Endothelial cell of umbilical vein (primary cell): Measurements from ENCODE around the gene USPL1. TPM values are rescaled to one million over a fixed set of nuclear protein-coding genes. Genes with fewer than 3 reads are reported as not detected.

ENCODE experiments used
- BruUV-seq: library from RNA; stranded (reverse); fragments of 400-500 nt; replicated peaks from 2 replicates; lab custom pipeline; 2021; lab: Mats Ljungman, UMichigan
- CTCF ChIA-PET: fragments of 300-600, 350-600 bp; sonication (Branson Sonifier 250); formaldehyde crosslinking; loops from one replicate; lab custom pipeline; 2021; ENCODE audit warnings: antibody characterized with exemption, inconsistent platforms; lab: Charles Lee
- POLR2A ChIA-PET: fragments of 300-600, 350-600 bp; sonication (Branson Sonifier 250); formaldehyde crosslinking; loops from one replicate; lab custom pipeline; 2021; ENCODE audit warnings: antibody characterized with exemption, inconsistent platforms; lab: Charles Lee
- DNase-seq: peaks from one replicate; pipeline ENCODE4 v3.0.0-alpha.2; 2011; ENCODE audit warnings: low read depth, low spot score
- FAIRE-seq: peaks from 2 replicates; lab custom pipeline; 2011; peaks lifted over from hg19 to GRCh38; lab: Jason Lieb, UNC
- H2AFZ ChIP-seq: 2 replicates; pipeline ENCODE4 v1.6.0; 2012; ENCODE audit warnings: low read depth, low read length, control low read depth, inconsistent platforms
- H3K27ac ChIP-seq: 2 replicates; pipeline ENCODE4 v1.5.1; 2011; ENCODE audit warnings: low read depth, mild to moderate bottlenecking, control low read depth, low read length, moderate library complexity; ENCODE audit not compliant: insufficient read depth
- H3K27me3 ChIP-seq, 2 experiments: 2 replicates each; pipeline versions ENCODE4 v1.6.0 to v1.6.1; 2011; ENCODE audit warnings: low read length in 2 of 2, mixed read lengths in 1 of 2; ENCODE audit not compliant: control insufficient read depth in 2 of 2, insufficient read depth in 2 of 2
- H3K36me3 ChIP-seq, 2 experiments: 2 replicates in 1 of 2; 3 replicates in 1 of 2; pipeline ENCODE4 v1.5.1; 2011; ENCODE audit warnings: low read length in 2 of 2, mild to moderate bottlenecking in 1 of 2, moderate library complexity in 1 of 2; ENCODE audit not compliant: control insufficient read depth in 2 of 2, insufficient read depth in 2 of 2; ENCODE audit errors: extremely low read depth in 1 of 2
- H3K4me1 ChIP-seq: 3 replicates; pipeline ENCODE4 v1.5.1; 2011; ENCODE audit warnings: mild to moderate bottlenecking, low read length; ENCODE audit not compliant: control insufficient read depth, insufficient read depth; ENCODE audit errors: extremely low read depth
- H3K4me2 ChIP-seq: 2 replicates; pipeline ENCODE4 v1.6.1; 2011; ENCODE audit warnings: low read length, control low read depth, mixed read lengths; ENCODE audit not compliant: insufficient read depth
- H3K4me3 ChIP-seq, 3 experiments: fragments of 200-600 bp in 1 of 3; sonication (generic), shearing (Covaris generic) in 1 of 3; replicated peaks in 1 of 3; 2 replicates each; pipeline ENCODE4 v1.5.1; 2011 to 2016; ENCODE audit warnings: control low read depth in 3 of 3, low read length in 3 of 3, mild to moderate bottlenecking in 2 of 3, inconsistent platforms in 1 of 3, low read depth in 1 of 3, moderate library complexity in 1 of 3; ENCODE audit not compliant: insufficient read depth in 1 of 3
- H3K79me2 ChIP-seq: 2 replicates; pipeline ENCODE4 v1.6.0; 2012; ENCODE audit warnings: low read length, inconsistent platforms; ENCODE audit not compliant: control insufficient read depth, insufficient read depth
- H3K9ac ChIP-seq: replicated peaks from 2 replicates; pipeline ENCODE3; 2011; ENCODE audit warnings: low read length, control low read depth; ENCODE audit not compliant: insufficient read depth; ENCODE audit errors: extremely low read depth
- H3K9me1 ChIP-seq: replicated peaks from 3 replicates; pipeline ENCODE4 v1.6.0; 2011; ENCODE audit warnings: mild to moderate bottlenecking, low read length; ENCODE audit not compliant: control insufficient read depth, insufficient read depth; ENCODE audit errors: extremely low read depth
- H3K9me3 ChIP-seq: replicated peaks from 2 replicates; pipeline ENCODE4 v1.5.1; 2012; ENCODE audit warnings: low read length, inconsistent platforms; ENCODE audit not compliant: control insufficient read depth, insufficient read depth
- H4K20me1 ChIP-seq: replicated peaks from 2 replicates; pipeline ENCODE3; 2011; ENCODE audit warnings: mild to moderate bottlenecking, low read length; ENCODE audit not compliant: control insufficient read depth, insufficient read depth; ENCODE audit errors: extremely low read depth
- CTCF ChIP-seq, 2 donors: IDR thresholded peaks; 1 replicate in 1 of 2; 2 replicates in 1 of 2; pipeline ENCODE4 v1.5.1; 2011; ENCODE audit warnings: low read length in 2 of 2, mild to moderate bottlenecking in 2 of 2, moderate library complexity in 2 of 2, control low read depth in 1 of 2, inconsistent platforms in 1 of 2, low read depth in 1 of 2; ENCODE audit not compliant: insufficient read depth in 1 of 2; ENCODE audit errors: extremely low read depth in 1 of 2
- EZH2 ChIP-seq: IDR thresholded peaks from 2 replicates; pipeline ENCODE4 v1.6.1; 2012; ENCODE audit warnings: borderline replicate concordance, low read depth, mild to moderate bottlenecking, moderate library complexity, low read length, inconsistent platforms; ENCODE audit not compliant: severe bottlenecking
- FOS ChIP-seq: IDR thresholded peaks from 2 replicates; pipeline ENCODE4 v1.6.1; 2011; ENCODE audit warnings: mild to moderate bottlenecking, low read length, moderate library complexity, borderline replicate concordance; ENCODE audit not compliant: insufficient read depth
- GATA2 ChIP-seq: IDR thresholded peaks from 2 replicates; pipeline ENCODE4 v1.7.0; 2011; ENCODE audit warnings: low read depth, mild to moderate bottlenecking, moderate library complexity, mixed read lengths, low read length; ENCODE audit not compliant: insufficient read length, insufficient read depth
- JUN ChIP-seq: IDR thresholded peaks from 2 replicates; pipeline ENCODE4 v1.6.1; 2011; ENCODE audit warnings: borderline replicate concordance, low read depth; ENCODE audit not compliant: insufficient read length, insufficient read depth
- MAX ChIP-seq: IDR thresholded peaks from 2 replicates; pipeline ENCODE4 v1.6.1; 2011; ENCODE audit not compliant: insufficient read depth, insufficient read length
- MYC ChIP-seq: IDR thresholded peaks from one replicate; pipeline ENCODE4 v1.6.1; 2011; ENCODE audit warnings: mild to moderate bottlenecking, low read depth, low read length
- POLR2AphosphoS5 ChIP-seq: IDR thresholded peaks from 2 replicates; pipeline ENCODE4 v1.6.1; 2012; ENCODE audit warnings: low read depth, mild to moderate bottlenecking, control low read depth, low read length, moderate library complexity; ENCODE audit not compliant: insufficient read depth
- dilution Hi-C: fragments of 300-500 bp; cut with MboI; formaldehyde crosslinking; loops from one replicate; pipeline ENCODE4 v1.15.0; 2019; ENCODE audit warnings: low sequenced_read_pairs; ENCODE audit not compliant: extremely low pct_ligation_motif_present
- intact Hi-C: fragments of 100-400 bp; cut with micrococcal nuclease; formaldehyde crosslinking; loops from one replicate; pipeline ENCODE4 v1.10.0; 2022
- polyA plus RNA-seq, 4 experiments: library from polyadenylated mRNA; depleted of rRNA in 3 of 4; stranded (reverse) in 3 of 4; unstranded in 1 of 4; fragments of >200 nt; gene quantifications; 2 replicates each; pipeline versions ENCODE4 v1.2.1 to v1.2.3, GENCODE V29; 2011 to 2012; ENCODE audit warnings: missing spikeins in 1 of 4
- total RNA-seq: library from RNA; stranded (reverse); gene quantifications from 2 replicates; pipeline ENCODE4 v1.2.3, GENCODE V29; 2021

USPL1 gene
- total and polyA plus RNA-seq, 2 donors (not counting 3 experiments of a cell fraction or from before 2014, with no cell fraction given) = 14.6 to 21.0 TPM

GRCh38 chr13:30696278-30697176 lies 78.8 kb downstream of the USPL1 start:
- peaks cover 28% of the 10 kb centered on the region for H3K4me1 ChIP-seq
- no peak for FAIRE-seq
- H3K9me3 ChIP-seq = no peaks in the 10 kb centered on the region
- dilution Hi-C loops = loop anchor here (25.0 kb wide), 1 partner anchor 91 kb away; no protein-coding TSS in a partner anchor
- TF ChIP-seq MAX = no peak
- no peak for TF ChIP-seq EZH2
- no peak for TF ChIP-seq POLR2AphosphoS5
- TF ChIP-seq GATA2 = no peak
- no peak for TF ChIP-seq JUN
- TF ChIP-seq CTCF (IDR thresholded peaks at IDR 0.05; ENCODE audit: extremely low read depth in 1 of 2, insufficient read depth in 1 of 2, low read depth in 1 of 2, low read length in 2 of 2) = no peak
- TF ChIP-seq FOS = no peak
- TF ChIP-seq MYC = no peak
- BruUV-seq = no TSS peak
- H3K9me1 ChIP-seq = no peaks in the 10 kb centered on the region
- no peaks in the 10 kb centered on the region for H3K79me2 ChIP-seq
- no peaks in the 10 kb centered on the region for H4K20me1 ChIP-seq
- peak overlapping the region; percentile 91 for H2AFZ ChIP-seq
- no peak overlapping the region for H3K27ac ChIP-seq
- CTCF ChIA-PET = interaction anchor here (0.6 to 1.4 kb wide), 6 partner anchors 12 to 348 kb away, joined by 3 to 7 read pairs (median 3); no protein-coding TSS in a partner anchor
- intact Hi-C loops = loop anchor here (1.0 kb wide), 1 partner anchor 44 kb away; no protein-coding TSS in a partner anchor
- no peaks in the 10 kb centered on the region for H3K27me3 ChIP-seq
- no peak overlapping the region for H3K4me3 ChIP-seq
- POLR2A ChIA-PET = no interaction called here
- H3K4me2 ChIP-seq = peak overlapping the region; percentile 28
- no peaks in the 10 kb centered on the region for H3K36me3 ChIP-seq
- no peak overlapping the region for H3K9ac ChIP-seq
- DNase-seq = no peak
